Liver (tissue), 9 donors: Measurements from ENCODE around the gene ACYP2. TPM values are rescaled to one million over a fixed set of nuclear protein-coding genes. Genes with fewer than 3 reads are reported as not detected.

Experiments used
- DNase-seq: peaks from one replicate; pipeline ENCODE4 v3.0.0-alpha.2; 2017; ENCODE audit warnings: low spot score
- H3K27ac ChIP-seq, 2 donors: one replicate each; pipeline ENCODE4 v1.7.0; 2013; ENCODE audit warnings: inconsistent platforms in 2 of 2, low read length in 2 of 2, control low read depth in 1 of 2, low read depth in 1 of 2, mild to moderate bottlenecking in 1 of 2
- H3K27me3 ChIP-seq, 4 donors: one replicate each; pipeline versions ENCODE4 v1.6.1 to v1.7.0; 2013; ENCODE audit warnings: low read length in 3 of 4, inconsistent platforms in 1 of 4, mild to moderate bottlenecking in 1 of 4, moderate library complexity in 1 of 4; ENCODE audit not compliant: control insufficient read depth in 4 of 4, insufficient read depth in 4 of 4
- H3K36me3 ChIP-seq, 4 donors: one replicate each; pipeline versions ENCODE4 v1.6.1 to v1.7.0; 2013; ENCODE audit warnings: low read length in 3 of 4, mild to moderate bottlenecking in 3 of 4, low read depth in 1 of 4, moderate library complexity in 1 of 4; ENCODE audit not compliant: control insufficient read depth in 4 of 4, insufficient read depth in 3 of 4
- H3K4me1 ChIP-seq, 4 donors: one replicate each; pipeline versions ENCODE4 v1.6.1 to v1.7.0; 2013; ENCODE audit warnings: low read length in 3 of 4, mild to moderate bottlenecking in 3 of 4, moderate library complexity in 1 of 4; ENCODE audit not compliant: control insufficient read depth in 4 of 4, insufficient read depth in 4 of 4
- H3K4me3 ChIP-seq, 3 donors: one replicate each; pipeline versions ENCODE4 v1.6.1 to v1.7.0; 2013; ENCODE audit warnings: low read length in 3 of 3, control low read depth in 1 of 3, low read depth in 1 of 3, mild to moderate bottlenecking in 1 of 3
- H3K9ac ChIP-seq, 2 donors: one replicate each; pipeline ENCODE4 v1.7.0; 2013; ENCODE audit warnings: low read length in 2 of 2, mild to moderate bottlenecking in 2 of 2, moderate library complexity in 2 of 2, control low read depth in 1 of 2, low read depth in 1 of 2
- H3K9me3 ChIP-seq, 4 donors: one replicate each; pipeline versions ENCODE4 v1.6.1 to v1.7.0; 2013; ENCODE audit warnings: low read length in 3 of 4; ENCODE audit not compliant: control insufficient read depth in 4 of 4
- ATF3 ChIP-seq: IDR thresholded peaks from 2 replicates; pipeline ENCODE4 v1.6.1; 2016; ENCODE audit warnings: antibody characterized with exemption
- CTCF ChIP-seq: fragments of 150-350 bp; IDR thresholded peaks from 2 replicates; pipeline ENCODE4 v1.5.1; 2017; ENCODE audit warnings: improper control_type of control experiment, low read depth, low read length; ENCODE audit not compliant: missing input control
- EGR1 ChIP-seq, 2 donors: IDR thresholded peaks; 2 replicates each; pipeline ENCODE4 v1.6.1; 2016 to 2018; ENCODE audit warnings: antibody characterized with exemption in 2 of 2, low read depth in 2 of 2
- FOXA1 ChIP-seq: IDR thresholded peaks from 2 replicates; pipeline ENCODE4 v1.6.1; 2016; ENCODE audit warnings: antibody characterized with exemption
- FOXA2 ChIP-seq: IDR thresholded peaks from 2 replicates; pipeline ENCODE4 v1.6.1; 2016; ENCODE audit warnings: antibody characterized with exemption
- GABPA ChIP-seq, 2 donors: IDR thresholded peaks in 1 of 2; conservative IDR thresholded peaks in 1 of 2; 2 replicates each; pipeline ENCODE4 v1.6.1; 2016; ENCODE audit warnings: antibody characterized with exemption in 2 of 2, mild to moderate bottlenecking in 1 of 2, moderate library complexity in 1 of 2
- HNF4A ChIP-seq, 2 donors: conservative IDR thresholded peaks; 2 replicates each; pipeline ENCODE4 v1.6.1; 2016; ENCODE audit warnings: antibody characterized with exemption in 2 of 2, mild to moderate bottlenecking in 2 of 2
- MAX ChIP-seq: IDR thresholded peaks from 2 replicates; pipeline ENCODE4 v1.6.1; 2016; ENCODE audit warnings: antibody characterized with exemption
- NR2F2 ChIP-seq: IDR thresholded peaks from 2 replicates; pipeline ENCODE4 v1.6.1; 2016; ENCODE audit warnings: antibody characterized with exemption
- RAD21 ChIP-seq, 2 donors: IDR thresholded peaks; 2 replicates each; pipeline ENCODE4 v1.6.1; 2016; ENCODE audit warnings: antibody characterized with exemption in 2 of 2, mild to moderate bottlenecking in 2 of 2
- REST ChIP-seq: IDR thresholded peaks from 2 replicates; pipeline ENCODE4 v1.6.1; 2016; ENCODE audit warnings: antibody characterized with exemption, mild to moderate bottlenecking
- RXRA ChIP-seq, 2 donors: IDR thresholded peaks; 2 replicates each; pipeline ENCODE4 v1.6.1; 2017 to 2018; ENCODE audit warnings: antibody characterized with exemption in 2 of 2, mild to moderate bottlenecking in 1 of 2
- SP1 ChIP-seq: IDR thresholded peaks from 2 replicates; pipeline ENCODE4 v1.6.1; 2018; ENCODE audit warnings: antibody characterized with exemption, mild to moderate bottlenecking
- TAF1 ChIP-seq: conservative IDR thresholded peaks from 2 replicates; pipeline ENCODE4 v1.6.1; 2016; ENCODE audit warnings: antibody characterized with exemption, mild to moderate bottlenecking
- YY1 ChIP-seq: IDR thresholded peaks from 2 replicates; pipeline ENCODE4 v1.6.1; 2016; ENCODE audit warnings: antibody characterized with exemption, mild to moderate bottlenecking
- ZBTB33 ChIP-seq: IDR thresholded peaks from 2 replicates; pipeline ENCODE4 v1.6.1; 2016; ENCODE audit warnings: antibody characterized with exemption
- WGBS: extraction: QIAGEN DNeasy Blood & Tissue Kit; methylation state at CpG from one replicate; pipeline ENCODE4 v1.1.7; 2013; 5-methylcytosine and 5-hydroxymethylcytosine counted together
- polyA plus RNA-seq, 2 donors: library from polyadenylated mRNA; stranded (reverse) in 1 of 2; unstranded in 1 of 2; fragments of 200-250 nt in 1 of 2; fragments of >200 nt in 1 of 2; fragmentation: Nextera tagmentation in 1 of 2; extraction: Ambion mirVana in 1 of 2; gene quantifications; one replicate each; pipeline versions ENCODE4 v1.2.1 to v1.2.3, GENCODE V29; 2013 to 2015
- total RNA-seq, 2 donors: library from RNA; depleted of rRNA; stranded (reverse); fragments of >200 nt; gene quantifications; one replicate each; pipeline ENCODE4 v1.2.3, GENCODE V29; 2014
- donor health status: healthy.
- donor health status: healthy.
- donor health status: healthy.
- donor health status: healthy.
- donor health status: healthy.

ACYP2 gene
- total and polyA plus RNA-seq, 4 donors = 13.1 to 44.3 (median 15.4) TPM

- no peaks in the 10 kb centered on the region for H3K4me1 ChIP-seq
- 92% methylated on average over 2 of the region's 2 CpGs for WGBS
Measured at GRCh38 chr2:54287532-54287931, 172.1 kb downstream of the ACYP2 start.

More at GRCh38 chr2:54287532-54287931, 172.1 kb downstream of the ACYP2 start:
- no peak overlapping the region for H3K9ac ChIP-seq
- H3K27me3 ChIP-seq = no peaks in the 10 kb centered on the region
- H3K27ac ChIP-seq = no peak overlapping the region
- DNase-seq = no peak
- H3K36me3 ChIP-seq = no peaks in the 10 kb centered on the region
- H3K4me3 ChIP-seq = no peak overlapping the region
- TF ChIP-seq CTCF (no peak), MAX (no peak), ATF3 (no peak), YY1 (no peak), TAF1 (no peak), REST (no peak), RAD21 (IDR thresholded peaks at IDR 0.05) (no peak), ZBTB33 (no peak), HNF4A (conservative IDR thresholded peaks at IDR 0.05) (no peak), FOXA1 (no peak), NR2F2 (no peak), RXRA (IDR thresholded peaks at IDR 0.05) (no peak), GABPA (IDR thresholded peaks at IDR 0.05 in 1 of 2, conservative IDR thresholded peaks at IDR 0.05 in 1 of 2) (no peak), EGR1 (IDR thresholded peaks at IDR 0.05; ENCODE audit: low read depth in 2 of 2) (no peak), SP1 (no peak), FOXA2 (no peak)
- no peaks in the 10 kb centered on the region for H3K9me3 ChIP-seq
